Measurements from ENCODE around the gene SEMA6B. TPM values are rescaled to one million over a fixed set of nuclear protein-coding genes. Genes with fewer than 3 reads are reported as not detected.

Gene SEMA6B
- total and polyA plus RNA-seq, 2 of the 8 experiments (the other 6 are each of a cell fraction or from before 2014, with no cell fraction given), result 31.3 to 54.4 TPM

DNA sequence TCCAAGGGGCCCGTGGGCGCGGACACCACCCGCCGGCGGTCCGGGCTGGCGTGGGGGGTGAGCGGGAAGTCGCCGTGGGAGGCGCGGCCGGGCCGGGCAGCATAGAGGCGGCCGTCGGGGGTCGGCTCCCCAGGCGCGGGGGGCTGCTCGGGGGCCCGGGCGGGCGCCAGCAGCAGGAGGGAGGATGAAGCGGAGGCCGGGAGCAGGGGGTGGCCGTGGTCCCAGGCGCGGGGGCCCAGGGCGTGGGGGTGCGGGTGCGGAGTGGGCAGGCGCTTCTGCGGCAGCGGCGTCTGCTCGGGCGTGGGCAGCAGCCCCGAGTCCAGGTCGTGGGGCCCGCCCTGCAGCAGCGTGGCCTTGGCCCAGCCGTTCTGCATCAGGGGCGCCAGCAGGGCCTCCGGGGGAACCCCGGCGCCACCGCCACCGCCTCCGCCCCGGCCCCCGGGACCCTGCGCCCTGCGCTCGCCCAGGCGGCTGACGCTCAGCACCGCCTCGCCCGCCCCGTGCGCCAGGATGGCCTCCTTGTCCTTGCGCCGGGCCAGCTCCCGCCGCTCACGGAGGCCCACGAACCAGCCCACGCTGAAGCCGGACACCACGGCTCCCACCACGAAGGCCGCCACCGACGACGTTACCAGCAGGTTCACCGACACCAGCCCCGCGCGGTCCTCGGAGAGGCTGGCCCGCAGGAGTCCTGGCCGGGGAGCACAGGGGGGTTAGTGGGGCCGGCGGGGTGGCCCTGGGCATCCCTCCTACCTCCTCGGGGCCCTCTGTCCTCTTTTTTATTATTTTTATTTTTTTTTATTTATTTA lies 15.4 kb downstream of the SEMA6B start:
- H3K27ac ChIP-seq (ENCODE audit: low read depth, low read length), result no peak overlapping the region
- peaks cover 0 to 7% (median 2%) of the 10 kb centered on the region in 4 experiments; a peak in 3 of 7 replicates for H3K4me1 ChIP-seq (replicated peaks in 1 of 4; ENCODE audit: control insufficient read depth in 3 of 4, insufficient read depth in 4 of 4, low read length in 3 of 4)
- TF ChIP-seq CTBP2 (IDR thresholded peaks at IDR 0.05; ENCODE audit: borderline replicate concordance, insufficient read depth, insufficient read length, low read length) (no peak), KDM5A (IDR thresholded peaks at IDR 0.05; ENCODE audit: low read length) (no peak), HDAC6 (IDR thresholded peaks at IDR 0.05; ENCODE audit: low read depth, low read length) (no peak), CBX8 (IDR thresholded peaks at IDR 0.05; ENCODE audit: borderline replicate concordance, low read depth, low read length) (no peak), TAF1 (IDR thresholded peaks at IDR 0.05; ENCODE audit: low read depth, low read length) (no peak), BACH1 (IDR thresholded peaks at IDR 0.05; ENCODE audit: low read length) (no peak), SIRT6 (IDR thresholded peaks at IDR 0.05; ENCODE audit: low read length) (no peak), GTF2F1 (IDR thresholded peaks at IDR 0.05; ENCODE audit: borderline replicate concordance, low read depth, low read length) (no peak), YY1 (IDR thresholded peaks at IDR 0.05; ENCODE audit: low read depth, low read length) (no peak), ASH2L (IDR thresholded peaks at IDR 0.05; ENCODE audit: low read length) (no peak)
- H2AK5ac ChIP-seq (ENCODE audit: low read depth, low read length), result no peak overlapping the region
- peaks cover 0 to 4% of the 10 kb centered on the region in 2 experiments for H4K20me1 ChIP-seq (replicated peaks in 1 of 2; ENCODE audit: control insufficient read depth in 1 of 2, insufficient read depth in 2 of 2, low read length in 2 of 2)
- no peak overlapping the region for H2BK12ac ChIP-seq (ENCODE audit: low read depth, low read length)
- no peak overlapping the region for H3K4ac ChIP-seq (replicated peaks; ENCODE audit: insufficient read length, low read depth, low read length)
- H4K8ac ChIP-seq (ENCODE audit: extremely low read depth, insufficient read depth, low read length), result peak overlapping the region; percentile 51; the same call in 1 of the 2 replicates
- no peak overlapping the region for H3K23ac ChIP-seq (ENCODE audit: insufficient read length)
- ChIA-PET CTCF (ENCODE audit: partially characterized antibody) (interaction anchor here (1.6 to 2.1 kb wide), 2 partner anchors 19 to 92 kb away, joined by 4 to 8 read pairs; no protein-coding TSS in a partner anchor), POLR2A (ENCODE audit: partially characterized antibody) (interaction anchor here (1.1 kb wide), 1 partner anchor 95 kb away, joined by 3 read pairs; no protein-coding TSS in a partner anchor)
- no peak overlapping the region for H3K9ac ChIP-seq (replicated peaks in 1 of 4; ENCODE audit: extremely low read depth in 1 of 4, low read depth in 3 of 4, low read length in 3 of 4)
- peaks cover 0 to 16% (median under 1%) of the 10 kb centered on the region in 4 experiments; a peak in 6 of 8 replicates for H3K36me3 ChIP-seq (ENCODE audit: control insufficient read depth in 2 of 4, insufficient read depth in 4 of 4, low read length in 3 of 4)
- H2BK5ac ChIP-seq (ENCODE audit: low read depth, low read length), result no peak overlapping the region
- H3K9me3 ChIP-seq (ENCODE audit: insufficient read depth in 2 of 2, low read depth in 1 of 2, low read length in 1 of 2), result no peaks in the 10 kb centered on the region; a peak in 1 of 4 replicates
- no peak for DNase-seq (ENCODE audit: low read depth in 1 of 2, low spot score in 2 of 2)
- H3K4me3 ChIP-seq (ENCODE audit: extremely low read depth in 1 of 4, insufficient read depth in 2 of 4, low read depth in 3 of 4, low read length in 4 of 4), result no peak overlapping the region
- H3K14ac ChIP-seq (ENCODE audit: insufficient read length), result no peak overlapping the region
- H2AFZ ChIP-seq (ENCODE audit: low read length), result no peak overlapping the region
- 98% methylated on average over 25 of the region's 87 CpGs; no CpG with 5 or more reads in 1 of the 2 experiments for WGBS, 2 experiments (ENCODE audit: extremely low coverage in 1 of 2, insufficient coverage in 1 of 2, insufficient read length in 1 of 2, insufficient replicate concordance in 2 of 2, low coverage in 1 of 2, low lambda C conversion rate in 2 of 2, missing lambda C conversion rate in 1 of 2)
- no peak overlapping the region for H3K56ac ChIP-seq (replicated peaks; ENCODE audit: insufficient read length, low read depth, low read length)
- H3K79me1 ChIP-seq (ENCODE audit: low read depth, low read length), result no peaks in the 10 kb centered on the region
- H4K5ac ChIP-seq (ENCODE audit: insufficient read length, low read depth, low read length), result no peak overlapping the region
- no peak overlapping the region for H3K18ac ChIP-seq (ENCODE audit: extremely low read depth, low read length)
- no peak overlapping the region for H2BK20ac ChIP-seq (ENCODE audit: low read length)
- H3K79me2 ChIP-seq (ENCODE audit: control insufficient read depth in 1 of 2, insufficient read depth in 2 of 2, low read length in 2 of 2), result no peaks in the 10 kb centered on the region
- no peak for FAIRE-seq
- no peak overlapping the region for H4K91ac ChIP-seq (replicated peaks; ENCODE audit: insufficient read length, low read length)
- no peak overlapping the region for H2BK15ac ChIP-seq (ENCODE audit: low read length)
- H3K23me2 ChIP-seq (ENCODE audit: low read depth, low read length), result no peaks in the 10 kb centered on the region
- H3K27me3 ChIP-seq (replicated peaks in 1 of 4; ENCODE audit: control insufficient read depth in 3 of 4, extremely low read depth in 1 of 4, insufficient read depth in 3 of 4, low read length in 3 of 4), result no peaks in the 10 kb centered on the region
- no peak overlapping the region for H2BK120ac ChIP-seq (replicated peaks; ENCODE audit: low read depth, low read length)
- H3K4me2 ChIP-seq (ENCODE audit: insufficient read depth in 1 of 2, low read depth in 2 of 2, low read length in 2 of 2), result no peak overlapping the region

All from H1 (cell line).